Stimulated activated naive B cell treated with anti-CD40 and anti-IgM and Interleukin-4, amounts not matched to agents 10 μg/mL and 1 μg/mL and 100 μg/mL, for 72 hours (primary cell): ENCODE measurements around the gene RASSF7.

ENCODE experiments used
- ATAC-seq, 2 donors: fragments of 150-1000 bp; cut with Tn5 transposase; replicated peaks; 2 replicates each; pipeline ENCODE4 v1.10.0; 2021; ENCODE audit warnings: moderate library complexity in 1 of 2
- DNase-seq: peaks from one replicate; pipeline ENCODE4 v3.0.0; 2021
- H3K27ac Mint-ChIP-seq: one replicate; pipeline ENCODE4 v1.8.0; 2022; ENCODE audit warnings: mild to moderate bottlenecking, mixed read lengths
- H3K27me3 Mint-ChIP-seq, 2 donors: one replicate each; pipeline ENCODE4 v1.8.0; 2022; ENCODE audit warnings: mixed read lengths in 2 of 2
- H3K36me3 Mint-ChIP-seq, 2 donors: one replicate each; pipeline ENCODE4 v1.8.0; 2022; ENCODE audit warnings: mixed read lengths in 2 of 2, mild to moderate bottlenecking in 1 of 2
- H3K4me1 Mint-ChIP-seq, 2 donors: one replicate each; pipeline ENCODE4 v1.8.0; 2022; ENCODE audit warnings: mixed read lengths in 2 of 2, mild to moderate bottlenecking in 1 of 2
- H3K4me3 Mint-ChIP-seq, 2 donors: one replicate each; pipeline ENCODE4 v1.8.0; 2022; ENCODE audit warnings: mild to moderate bottlenecking in 2 of 2, mixed read lengths in 2 of 2, moderate library complexity in 1 of 2
- H3K9me3 Mint-ChIP-seq, 2 donors: one replicate each; pipeline ENCODE4 v1.8.0; 2022; ENCODE audit warnings: mixed read lengths in 2 of 2, mild to moderate bottlenecking in 1 of 2

The RASSF7 gene

DNA sequence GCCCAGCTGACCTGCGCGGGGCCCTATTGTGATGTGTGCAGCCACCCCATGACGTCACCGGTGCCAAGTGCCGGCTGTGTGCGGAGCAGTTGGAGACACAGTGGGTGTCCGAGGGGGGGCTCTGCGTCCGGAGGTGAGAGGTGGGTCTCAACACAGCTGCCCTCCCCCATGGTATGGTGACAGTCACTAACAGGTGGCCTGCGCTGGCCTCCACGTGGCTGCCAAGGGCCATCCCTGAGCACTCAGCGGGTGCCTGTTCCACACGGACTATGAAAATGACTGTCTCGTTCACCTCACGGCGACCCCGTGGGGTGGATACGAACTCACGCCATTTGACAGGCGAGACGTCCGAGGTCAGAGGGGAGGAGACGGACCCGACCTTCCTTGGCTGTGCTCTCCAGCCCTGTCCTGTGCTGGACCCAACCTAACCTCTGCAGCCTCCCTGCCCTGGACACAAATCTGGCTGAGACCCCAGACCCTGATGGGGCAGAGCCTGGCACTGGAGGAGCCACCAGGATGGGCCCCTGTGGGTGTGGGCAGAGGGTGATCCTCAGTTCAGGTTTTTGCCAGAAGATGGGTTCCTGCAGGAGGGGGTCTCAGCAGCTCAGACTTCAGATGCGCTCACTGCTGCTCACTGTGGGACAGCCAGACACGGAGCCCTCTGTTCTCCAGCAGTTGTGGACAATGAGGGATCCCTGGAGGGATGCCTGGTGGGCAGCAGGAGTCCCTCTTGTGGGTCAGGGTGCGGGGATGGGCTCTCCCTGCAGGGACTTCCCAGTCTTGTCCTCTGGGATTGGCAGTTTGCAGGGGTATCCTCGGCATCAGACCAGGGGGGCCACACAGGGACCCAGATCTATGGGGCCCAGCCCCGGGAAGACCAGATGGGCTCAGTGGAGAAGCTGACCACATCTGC is 31.7 kb upstream of the RASSF7 start:
- Mint-ChIP-seq H3K9me3 (no peaks in the 10 kb centered on the region), H3K27ac (no peak overlapping the region), H3K4me3 (no peak overlapping the region), H3K27me3 (no peaks in the 10 kb centered on the region), H3K4me1 (peaks cover 5 to 13% of the 10 kb centered on the region in 2 donors), H3K36me3 (peaks cover 13 to 14% of the 10 kb centered on the region in 2 donors)
- ATAC-seq: no peak
- DNase-seq: no peak

GRCh38 chr11:529728-530411 is 30.9 kb upstream of the RASSF7 start:
- Mint-ChIP-seq H3K36me3 (peaks cover 13% of the 10 kb centered on the region in 2 donors), H3K4me1 (peaks cover 5 to 19% of the 10 kb centered on the region in 2 donors), H3K4me3 (no peak overlapping the region), H3K9me3 (no peaks in the 10 kb centered on the region), H3K27ac (no peak overlapping the region), H3K27me3 (no peaks in the 10 kb centered on the region)
- no peak for ATAC-seq
- no peak for DNase-seq

DNA sequence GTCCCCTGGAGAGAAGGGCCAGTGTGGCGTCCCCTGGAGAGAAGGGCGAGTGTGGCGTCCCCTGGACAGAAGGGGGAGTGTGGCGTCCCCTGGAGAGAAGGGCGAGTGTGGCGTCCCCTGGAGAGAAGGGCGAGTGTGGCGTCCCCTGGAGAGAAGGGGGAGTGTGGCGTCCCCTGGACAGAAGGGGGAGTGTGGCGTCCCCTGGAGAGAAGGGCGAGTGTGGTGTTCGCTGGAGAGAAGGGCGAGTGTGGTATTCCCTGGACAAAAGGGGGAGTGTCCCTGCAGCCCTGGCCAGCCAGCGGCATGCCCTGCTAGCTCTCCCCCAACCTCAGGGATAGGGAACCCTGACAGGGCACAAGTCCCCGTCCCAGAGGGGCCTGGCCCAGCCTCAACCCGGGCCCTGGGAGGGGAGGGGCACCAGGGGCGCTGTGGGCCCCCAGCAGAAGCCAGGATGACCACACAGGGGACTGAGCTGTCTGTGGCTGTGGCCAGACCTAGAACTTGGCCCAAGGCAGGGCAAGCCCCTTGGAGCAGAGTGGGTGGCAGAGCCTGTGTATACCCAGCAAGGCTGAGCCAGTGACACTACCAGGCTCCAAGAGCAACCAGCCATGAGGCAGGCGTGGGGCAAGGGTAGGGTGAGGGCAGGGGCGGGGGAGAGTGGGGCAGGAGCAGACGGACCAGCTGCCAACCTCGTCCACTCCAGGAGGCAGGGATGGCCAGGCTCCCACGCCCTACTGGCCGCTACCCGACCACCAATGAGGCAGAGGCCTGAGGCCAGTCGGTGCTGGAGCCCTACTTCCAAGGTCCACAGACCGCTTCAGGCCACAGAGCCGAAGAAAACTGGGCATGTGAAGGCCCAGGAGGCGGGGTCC is 29.6 kb upstream of the RASSF7 start:
- DNase-seq: no peak
- H3K4me1 Mint-ChIP-seq: peaks cover 6 to 22% of the 10 kb centered on the region in 2 donors
- no peak overlapping the region for H3K27ac Mint-ChIP-seq
- H3K9me3 Mint-ChIP-seq: no peaks in the 10 kb centered on the region
- no peak for ATAC-seq
- H3K36me3 Mint-ChIP-seq: peaks cover 13 to 14% of the 10 kb centered on the region in 2 donors
- no peaks in the 10 kb centered on the region for H3K27me3 Mint-ChIP-seq
- no peak overlapping the region for H3K4me3 Mint-ChIP-seq

DNA sequence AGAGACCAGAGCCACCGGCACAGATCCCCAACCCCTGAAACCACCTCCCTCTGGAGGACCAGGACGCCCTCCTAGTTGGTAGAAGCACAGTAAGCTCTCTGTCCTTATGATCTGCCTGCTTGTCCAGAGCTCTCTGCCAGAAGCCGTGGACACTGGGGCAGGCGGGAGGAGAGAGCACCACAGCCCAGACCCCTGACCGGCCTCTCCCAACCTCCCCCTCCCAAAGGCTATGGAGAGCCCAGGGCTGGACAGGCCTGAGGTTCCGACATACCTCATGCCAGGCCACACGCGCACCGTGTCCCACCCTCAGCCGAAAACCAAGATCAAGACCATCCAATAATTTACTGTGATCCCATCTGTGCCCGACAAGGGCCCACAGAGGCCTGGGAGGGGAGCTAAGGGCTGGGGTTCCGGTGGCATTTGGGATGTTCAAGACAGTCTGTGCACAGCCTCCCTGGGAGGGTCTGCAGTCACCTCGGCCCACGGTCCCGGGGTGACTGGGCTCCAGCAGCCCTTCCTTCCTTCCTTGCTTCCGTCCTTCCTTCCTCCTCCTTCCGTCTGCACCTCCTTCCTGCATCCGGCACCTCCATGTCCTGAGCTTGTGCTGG is 28.7 kb upstream of the RASSF7 start:
- Mint-ChIP-seq H3K9me3 (no peaks in the 10 kb centered on the region), H3K36me3 (peaks cover 13 to 14% of the 10 kb centered on the region in 2 donors), H3K27ac (no peak overlapping the region), H3K4me3 (no peak overlapping the region), H3K27me3 (no peaks in the 10 kb centered on the region), H3K4me1 (peaks cover 7 to 29% of the 10 kb centered on the region in 2 donors)
- ATAC-seq: no peak
- no peak for DNase-seq

GRCh38 chr11:532527-532985 is 28.2 kb upstream of the RASSF7 start:
- Mint-ChIP-seq H3K27ac (no peak overlapping the region), H3K36me3 (peaks cover 13 to 14% of the 10 kb centered on the region in 2 donors), H3K27me3 (no peaks in the 10 kb centered on the region), H3K4me1 (peaks cover 11 to 35% of the 10 kb centered on the region in 2 donors), H3K4me3 (no peak overlapping the region), H3K9me3 (no peaks in the 10 kb centered on the region)
- DNase-seq: no peak
- no peak for ATAC-seq

- no peaks in the 10 kb centered on the region for H3K9me3 Mint-ChIP-seq
- peaks cover 13 to 14% of the 10 kb centered on the region in 2 donors for H3K36me3 Mint-ChIP-seq
- DNase-seq (no peak), ATAC-seq (no peak)
- H3K4me3 Mint-ChIP-seq: no peak overlapping the region
- peaks cover 15 to 40% of the 10 kb centered on the region in 2 donors for H3K4me1 Mint-ChIP-seq
- no peak overlapping the region for H3K27ac Mint-ChIP-seq
- no peaks in the 10 kb centered on the region for H3K27me3 Mint-ChIP-seq
These were observed 27.7 kb upstream of the RASSF7 start for GRCh38 chr11:532986-533585.

- peaks cover 13 to 14% of the 10 kb centered on the region in 2 donors for H3K36me3 Mint-ChIP-seq
- no peak overlapping the region for H3K27ac Mint-ChIP-seq
These were observed 27.0 kb upstream of the RASSF7 start for GRCh38 chr11:533586-534395.

GRCh38 chr11:534396-535209 is 26.2 kb upstream of the RASSF7 start:
- Mint-ChIP-seq H3K27ac (peak overlapping the region; percentile 67), H3K27me3 (no peaks in the 10 kb centered on the region)

More at GRCh38 chr11:533586-534395, 27.0 kb upstream of the RASSF7 start:
- DNase-seq (no peak), ATAC-seq (no peak)
- Mint-ChIP-seq H3K4me3 (peak overlapping the region; percentile 77 to 85), H3K9me3 (no peaks in the 10 kb centered on the region), H3K27me3 (no peaks in the 10 kb centered on the region), H3K4me1 (peaks cover 17 to 40% of the 10 kb centered on the region in 2 donors)

GRCh38 chr11:535210-535518 is 25.6 kb upstream of the RASSF7 start:
- no peaks in the 10 kb centered on the region for H3K27me3 Mint-ChIP-seq
- H3K4me1 Mint-ChIP-seq: peaks cover 17 to 40% of the 10 kb centered on the region in 2 donors
- ATAC-seq: peak; percentile 17
- H3K4me3 Mint-ChIP-seq: peak overlapping the region in 1 of 2 donors; percentile 74
- no peak for DNase-seq
- H3K36me3 Mint-ChIP-seq: peaks cover 8% of the 10 kb centered on the region in 2 donors
- H3K9me3 Mint-ChIP-seq: no peaks in the 10 kb centered on the region
- no peak overlapping the region for H3K27ac Mint-ChIP-seq

More at GRCh38 chr11:534396-535209, 26.2 kb upstream of the RASSF7 start:
- DNase-seq: no peak
- peak; percentile 0 to 1 for ATAC-seq
- H3K36me3 Mint-ChIP-seq: peaks cover 10 to 12% of the 10 kb centered on the region in 2 donors
- no peaks in the 10 kb centered on the region for H3K9me3 Mint-ChIP-seq
- H3K4me1 Mint-ChIP-seq: peaks cover 17 to 40% of the 10 kb centered on the region in 2 donors
- peak overlapping the region; percentile 77 to 85 for H3K4me3 Mint-ChIP-seq

DNA sequence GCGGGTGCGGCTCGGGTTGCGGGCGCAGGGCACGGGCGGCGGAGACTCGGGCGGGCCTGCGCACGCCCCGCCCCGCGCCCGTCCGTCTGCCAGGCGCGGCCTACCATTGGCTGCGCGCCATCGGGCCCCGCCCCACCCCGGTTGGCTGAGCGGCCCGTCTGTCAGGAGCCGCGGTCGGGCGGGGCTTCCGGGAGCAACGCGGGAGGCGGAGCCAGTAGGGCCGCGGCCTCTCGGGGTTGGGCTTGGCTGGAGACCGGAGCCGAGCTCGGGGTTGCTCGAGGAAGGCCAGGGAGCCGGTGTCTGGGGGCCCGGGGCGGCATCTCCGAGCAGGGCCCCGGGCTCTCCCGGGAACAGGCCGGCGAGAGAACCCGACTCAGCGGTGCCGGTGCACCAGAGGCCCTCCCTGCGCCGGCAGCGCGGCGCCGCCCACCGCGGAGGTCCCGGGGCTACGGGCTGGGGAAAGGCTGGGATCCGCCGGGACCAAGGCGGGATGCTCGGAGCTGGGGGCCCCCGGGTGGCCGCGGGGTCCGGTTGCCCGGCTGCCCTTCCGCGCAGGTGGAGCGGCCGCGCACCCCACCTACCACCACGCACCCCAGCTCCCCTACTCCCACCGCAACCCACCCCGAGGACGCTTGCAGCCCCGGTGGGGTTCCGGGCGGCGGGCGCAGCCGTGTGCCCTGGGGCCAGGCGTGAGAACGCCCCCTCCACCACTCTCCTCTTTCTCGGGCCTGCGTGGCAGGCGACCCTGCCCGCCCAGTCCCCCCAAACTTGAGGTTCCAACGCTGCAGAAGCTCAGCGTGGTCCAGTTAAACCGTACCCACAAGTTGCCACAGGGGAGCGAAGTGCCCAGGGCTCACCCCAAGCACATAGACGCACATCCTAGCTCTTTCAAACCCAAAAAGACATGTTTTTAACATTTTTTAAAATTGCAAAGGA is 25.0 kb upstream of the RASSF7 start, which contains the start of gene HRAS:
Gene HRAS, minus strand, starts transcription at position 58 of the 936 bp plus-strand sequence.
- DNase-seq (peak; percentile 94), ATAC-seq (peak; percentile 84 to 86)
- Mint-ChIP-seq H3K27me3 (no peaks in the 10 kb centered on the region), H3K9me3 (no peaks in the 10 kb centered on the region), H3K27ac (peak within 1 kb of the TSS; percentile 95), H3K36me3 (peaks cover 7 to 8% of the 10 kb centered on the region in 2 donors), H3K4me1 (peaks cover 17 to 40% of the 10 kb centered on the region in 2 donors), H3K4me3 (peak within 1 kb of the TSS; percentile 96 to 97)
